Fibroblast of lung (primary cell): Measurements from ENCODE around the gene MSGN1.

ENCODE experiments used
- EZH2 ChIP-seq: IDR thresholded peaks from 2 replicates; pipeline ENCODE4 v1.5.1; 2012; ENCODE audit warnings: low read length, control low read depth, mild to moderate bottlenecking; ENCODE audit errors: missing control alignments
- TF ChIP-seq, protein P1 (sequence below), 2 donors: IDR thresholded peaks in 1 of 2; conservative IDR thresholded peaks in 1 of 2; 1 replicate in 1 of 2; 2 replicates in 1 of 2; pipeline ENCODE4 v1.5.1; 2011 to 2012; ENCODE audit warnings: low read length in 2 of 2, control low read depth in 1 of 2, inconsistent platforms in 1 of 2, low read depth in 1 of 2, mild to moderate bottlenecking in 1 of 2

DNA sequence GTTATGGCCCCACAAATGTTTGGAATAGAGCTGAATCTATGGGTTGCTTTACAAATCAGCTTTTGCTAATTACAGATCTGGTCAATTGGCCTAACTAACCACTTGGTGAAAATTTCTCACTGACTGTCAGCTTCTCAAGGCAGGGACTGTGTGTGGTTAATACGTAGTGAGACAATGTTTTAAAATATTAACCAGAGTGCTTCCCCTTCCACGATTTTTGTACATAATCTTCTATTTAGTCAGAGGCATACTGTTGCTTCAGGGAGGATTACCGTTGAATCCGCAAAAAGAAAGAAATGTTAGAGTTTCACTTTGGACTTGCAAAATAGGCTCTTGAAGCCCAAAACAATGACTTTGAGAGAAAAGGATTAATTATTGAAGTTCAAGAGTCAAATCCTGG is 47.3 kb downstream of the MSGN1 start:
- TF ChIP-seq, protein P1, sequence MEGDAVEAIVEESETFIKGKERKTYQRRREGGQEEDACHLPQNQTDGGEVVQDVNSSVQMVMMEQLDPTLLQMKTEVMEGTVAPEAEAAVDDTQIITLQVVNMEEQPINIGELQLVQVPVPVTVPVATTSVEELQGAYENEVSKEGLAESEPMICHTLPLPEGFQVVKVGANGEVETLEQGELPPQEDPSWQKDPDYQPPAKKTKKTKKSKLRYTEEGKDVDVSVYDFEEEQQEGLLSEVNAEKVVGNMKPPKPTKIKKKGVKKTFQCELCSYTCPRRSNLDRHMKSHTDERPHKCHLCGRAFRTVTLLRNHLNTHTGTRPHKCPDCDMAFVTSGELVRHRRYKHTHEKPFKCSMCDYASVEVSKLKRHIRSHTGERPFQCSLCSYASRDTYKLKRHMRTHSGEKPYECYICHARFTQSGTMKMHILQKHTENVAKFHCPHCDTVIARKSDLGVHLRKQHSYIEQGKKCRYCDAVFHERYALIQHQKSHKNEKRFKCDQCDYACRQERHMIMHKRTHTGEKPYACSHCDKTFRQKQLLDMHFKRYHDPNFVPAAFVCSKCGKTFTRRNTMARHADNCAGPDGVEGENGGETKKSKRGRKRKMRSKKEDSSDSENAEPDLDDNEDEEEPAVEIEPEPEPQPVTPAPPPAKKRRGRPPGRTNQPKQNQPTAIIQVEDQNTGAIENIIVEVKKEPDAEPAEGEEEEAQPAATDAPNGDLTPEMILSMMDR (conservative IDR thresholded peaks at IDR 0.05 in 1 of 2, IDR thresholded peaks at IDR 0.05 in 1 of 2; ENCODE audit: low read depth in 1 of 2, low read length in 2 of 2), result no peak
- no peak for TF ChIP-seq EZH2
